ENCODE measurements around the gene ANKRD34C. TPM values are rescaled to one million over a fixed set of nuclear protein-coding genes. Genes with fewer than 3 reads are reported as not detected.

Gene ANKRD34C
- total RNA-seq, 1 donor from 2014 or later: not detected

DNA sequence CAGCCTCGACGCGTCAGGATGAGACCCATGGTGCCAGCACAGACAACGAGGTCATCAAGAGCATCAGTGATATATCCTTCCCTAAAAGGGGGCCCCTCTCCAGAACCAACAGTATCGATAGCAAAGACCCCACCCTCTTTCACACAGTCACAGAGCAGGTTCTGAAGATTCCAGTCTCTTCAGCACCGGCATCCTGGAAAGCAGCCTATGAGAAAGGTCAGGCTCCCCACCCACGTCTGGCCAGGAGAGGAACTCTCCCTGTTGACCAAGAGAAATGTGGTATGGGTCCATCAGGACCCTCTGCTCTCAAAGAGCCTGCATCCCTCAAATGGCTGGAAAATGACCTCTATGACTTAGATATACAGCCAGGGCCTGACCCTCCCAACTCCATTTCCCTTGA is 11.6 kb downstream of the ANKRD34C start:
- DNase-seq (ENCODE audit: low read depth): no peak
- TF ChIP-seq, protein P1, sequence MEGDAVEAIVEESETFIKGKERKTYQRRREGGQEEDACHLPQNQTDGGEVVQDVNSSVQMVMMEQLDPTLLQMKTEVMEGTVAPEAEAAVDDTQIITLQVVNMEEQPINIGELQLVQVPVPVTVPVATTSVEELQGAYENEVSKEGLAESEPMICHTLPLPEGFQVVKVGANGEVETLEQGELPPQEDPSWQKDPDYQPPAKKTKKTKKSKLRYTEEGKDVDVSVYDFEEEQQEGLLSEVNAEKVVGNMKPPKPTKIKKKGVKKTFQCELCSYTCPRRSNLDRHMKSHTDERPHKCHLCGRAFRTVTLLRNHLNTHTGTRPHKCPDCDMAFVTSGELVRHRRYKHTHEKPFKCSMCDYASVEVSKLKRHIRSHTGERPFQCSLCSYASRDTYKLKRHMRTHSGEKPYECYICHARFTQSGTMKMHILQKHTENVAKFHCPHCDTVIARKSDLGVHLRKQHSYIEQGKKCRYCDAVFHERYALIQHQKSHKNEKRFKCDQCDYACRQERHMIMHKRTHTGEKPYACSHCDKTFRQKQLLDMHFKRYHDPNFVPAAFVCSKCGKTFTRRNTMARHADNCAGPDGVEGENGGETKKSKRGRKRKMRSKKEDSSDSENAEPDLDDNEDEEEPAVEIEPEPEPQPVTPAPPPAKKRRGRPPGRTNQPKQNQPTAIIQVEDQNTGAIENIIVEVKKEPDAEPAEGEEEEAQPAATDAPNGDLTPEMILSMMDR (conservative IDR thresholded peaks at IDR 0.05; ENCODE audit: low read depth, low read length): no peak
- H3K4me3 ChIP-seq (ENCODE audit: low read depth, low read length): no peak overlapping the region

DNA sequence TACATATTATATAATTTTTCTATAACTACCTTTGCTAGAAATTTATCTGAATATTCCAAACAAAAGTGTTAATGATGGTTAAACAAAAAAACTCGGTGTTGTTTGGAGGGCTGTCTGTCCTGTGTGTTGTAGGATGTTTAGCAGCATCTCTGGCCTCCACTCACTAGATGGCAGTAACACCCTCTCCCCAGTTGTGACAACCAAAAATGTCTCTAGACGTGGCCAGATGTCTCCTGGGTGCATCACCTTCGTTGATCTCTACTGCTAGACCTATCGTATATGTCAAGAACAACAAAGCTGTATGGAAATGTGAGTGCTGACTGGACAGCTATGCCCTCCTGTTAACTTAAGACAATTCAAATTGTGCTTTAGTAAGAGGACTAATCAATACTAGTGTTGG is 14.1 kb downstream of the ANKRD34C start:
- TF ChIP-seq, protein P1 (conservative IDR thresholded peaks at IDR 0.05; ENCODE audit: low read depth, low read length): peak; percentile 32
- no peak for DNase-seq (ENCODE audit: low read depth)
- H3K4me3 ChIP-seq (ENCODE audit: low read depth, low read length): no peak overlapping the region

DNA sequence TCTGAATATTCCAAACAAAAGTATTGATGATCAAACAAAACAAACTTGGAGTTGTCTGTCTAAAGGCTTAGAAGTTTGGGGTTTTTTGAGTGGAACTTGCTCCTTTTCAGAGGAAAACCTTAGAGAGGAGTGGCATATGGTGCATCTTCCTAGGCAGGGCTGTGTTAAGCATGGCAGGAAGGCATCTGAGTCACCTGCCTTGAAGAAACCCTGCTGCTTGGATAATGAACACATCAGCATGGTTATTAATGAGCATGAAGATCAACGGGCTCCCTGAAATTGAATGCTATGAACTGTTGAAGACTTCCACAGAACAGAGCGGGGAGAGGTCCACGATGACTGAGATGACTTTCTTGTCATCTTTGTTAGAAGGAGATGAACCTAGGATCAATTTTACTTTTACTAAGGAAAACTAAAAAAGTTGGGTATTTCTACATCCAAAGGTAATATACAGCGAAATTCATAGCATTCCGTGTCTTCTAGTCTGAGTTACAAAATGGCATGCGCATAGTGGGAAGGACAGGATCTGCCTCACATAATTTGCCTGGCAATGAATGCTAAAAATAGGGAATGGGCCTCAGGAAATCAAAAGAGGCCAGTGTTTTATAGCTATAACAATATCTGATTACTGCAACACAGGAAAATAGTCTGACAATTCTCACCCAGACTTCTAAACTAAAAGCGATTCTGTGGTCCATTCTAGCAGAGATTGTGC is 16.8 kb downstream of the ANKRD34C start:
- no peak overlapping the region for H3K4me3 ChIP-seq (ENCODE audit: low read depth, low read length)
- TF ChIP-seq, protein P1 (conservative IDR thresholded peaks at IDR 0.05; ENCODE audit: low read depth, low read length): no peak
- no peak for DNase-seq (ENCODE audit: low read depth)

DNA sequence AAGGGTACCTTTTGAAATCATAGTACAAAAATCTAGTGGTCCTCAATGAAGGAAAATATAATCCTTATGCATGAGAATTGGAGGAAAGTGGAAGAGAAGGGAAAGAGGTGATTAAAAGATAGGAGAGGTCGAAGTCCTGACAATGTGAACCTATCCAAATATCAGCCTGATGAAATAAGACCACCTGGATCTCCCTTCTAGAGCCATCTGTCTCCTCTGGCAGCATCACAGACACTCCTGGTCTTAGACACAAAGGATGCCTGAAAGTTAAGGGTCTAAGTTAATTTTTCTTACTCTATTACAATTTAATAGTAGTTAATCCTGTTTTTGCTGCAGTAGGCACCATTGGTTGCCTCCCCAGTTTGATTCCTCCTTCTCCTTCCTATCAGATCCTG is 17.3 kb downstream of the ANKRD34C start:
- no peak overlapping the region for H3K4me3 ChIP-seq (ENCODE audit: low read depth, low read length)
- no peak for DNase-seq (ENCODE audit: low read depth)
- TF ChIP-seq, protein P1 (conservative IDR thresholded peaks at IDR 0.05; ENCODE audit: low read depth, low read length): no peak

DNA sequence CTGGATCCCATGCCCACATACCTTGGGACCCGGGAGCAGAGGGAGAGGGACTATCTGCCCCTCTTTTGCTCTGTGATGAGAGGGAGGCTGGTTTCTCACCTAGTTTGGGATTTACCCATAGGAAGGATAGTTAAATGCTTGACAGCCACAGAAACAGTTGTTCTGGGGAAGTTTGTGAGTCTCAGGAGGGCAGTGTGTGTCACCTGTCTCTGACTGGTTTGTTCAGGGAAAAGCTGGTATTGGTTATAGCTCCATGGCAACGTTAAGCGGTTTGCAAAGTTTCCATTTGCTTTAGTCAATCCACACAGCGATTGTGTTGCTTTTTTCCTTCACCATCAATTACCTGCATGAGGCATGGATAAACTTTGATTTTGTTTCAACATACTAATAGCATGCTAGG is 24.7 kb downstream of the ANKRD34C start:
- TF ChIP-seq, protein P1 (conservative IDR thresholded peaks at IDR 0.05; ENCODE audit: low read depth, low read length): no peak
- no peak for DNase-seq (ENCODE audit: low read depth)
- no peak overlapping the region for H3K4me3 ChIP-seq (ENCODE audit: low read depth, low read length)

DNA sequence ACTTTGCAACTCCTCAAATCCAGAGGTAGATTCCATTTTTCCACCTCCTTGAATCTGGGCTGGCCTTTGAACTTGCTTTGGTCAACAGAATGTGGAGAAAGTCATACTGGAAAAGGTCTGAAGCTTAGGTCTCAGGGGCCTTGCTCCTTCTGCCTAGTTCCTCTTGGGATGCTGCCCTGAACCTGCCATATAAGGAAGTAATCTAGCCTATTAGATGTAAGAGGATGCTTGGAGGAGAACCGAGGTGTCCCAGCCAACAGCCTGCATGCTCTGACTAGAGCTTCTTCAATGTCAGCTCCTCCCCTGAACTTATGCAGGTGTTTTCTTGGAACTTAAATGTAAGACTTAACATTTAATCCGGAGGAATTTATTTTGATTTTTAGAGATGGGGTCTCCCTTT is 26.4 kb downstream of the ANKRD34C start:
- H3K4me3 ChIP-seq (ENCODE audit: low read depth, low read length): no peak overlapping the region
- DNase-seq (ENCODE audit: low read depth): no peak
- TF ChIP-seq, protein P1 (conservative IDR thresholded peaks at IDR 0.05; ENCODE audit: low read depth, low read length): no peak

DNA sequence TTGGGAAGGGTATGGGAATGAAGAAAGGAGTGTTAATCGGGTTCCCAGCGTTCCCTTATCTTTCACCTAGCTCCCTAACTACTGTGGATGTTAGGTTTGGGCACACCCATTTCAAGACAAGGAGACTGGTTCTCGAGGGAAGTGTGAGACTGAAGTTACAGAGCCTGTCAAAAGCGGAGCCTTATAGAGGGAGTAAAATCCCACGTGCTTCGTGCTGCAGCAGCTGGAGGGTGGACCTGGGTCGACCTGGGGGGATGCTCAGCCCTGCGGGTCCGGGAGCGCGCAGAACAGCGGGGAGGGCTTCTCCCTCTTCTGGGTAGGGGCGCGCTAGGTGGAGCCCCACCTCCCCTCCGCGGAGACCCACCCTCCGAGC is 28.1 kb downstream of the ANKRD34C start:
- TF ChIP-seq, protein P1 (conservative IDR thresholded peaks at IDR 0.05; ENCODE audit: low read depth, low read length): no peak
- no peak for DNase-seq (ENCODE audit: low read depth)
- peak overlapping the region; percentile 67 for H3K4me3 ChIP-seq (ENCODE audit: low read depth, low read length)

Data from epithelial cell of proximal tubule (primary cell).